Karpas-422 (cell line): ENCODE data around the gene MB21D2. TPM values are rescaled to one million over a fixed set of nuclear protein-coding genes. Genes with fewer than 3 reads are reported as not detected.
"Not testable (repeated sequence)": the region's sequence is repeated elsewhere in the genome, so short reads cannot be mapped to it uniquely, and the experiment has no call there.

Experiments used
- DNase-seq: peaks from one replicate; pipeline ENCODE4 v3.0.0-alpha.2; 2015
- H2AFZ ChIP-seq: fragments of 200-600 bp; sonication (generic); 2 replicates; pipeline ENCODE4 v1.6.1; 2014; ENCODE audit warnings: antibody characterized with exemption, low read length, mixed read lengths
- H3K27ac ChIP-seq: fragments of 200-600 bp; sonication (generic); 2 replicates; pipeline ENCODE4 v1.5.1; 2014; ENCODE audit warnings: mild to moderate bottlenecking, low read length, moderate library complexity
- H3K27me3 ChIP-seq: fragments of 200-600 bp; sonication (generic); 2 replicates; pipeline ENCODE4 v1.6.1; 2014; ENCODE audit warnings: low read length, mixed read lengths
- H3K36me3 ChIP-seq: fragments of 200-600 bp; sonication (generic); 2 replicates; pipeline ENCODE4 v1.6.1; 2014; ENCODE audit warnings: low read length, mixed read lengths; ENCODE audit not compliant: insufficient read depth
- H3K4me1 ChIP-seq: fragments of 200-600 bp; sonication (generic); 2 replicates; pipeline ENCODE4 v1.6.1; 2014; ENCODE audit warnings: mild to moderate bottlenecking, low read length, mixed read lengths
- H3K4me2 ChIP-seq: fragments of 200-600 bp; sonication (generic); 2 replicates; pipeline ENCODE4 v1.6.1; 2014; ENCODE audit warnings: low read length, low read depth, mild to moderate bottlenecking; ENCODE audit not compliant: poor library complexity, severe bottlenecking
- H3K4me3 ChIP-seq: fragments of 200-600 bp; sonication (generic); 2 replicates; pipeline ENCODE4 v1.5.1; 2014; ENCODE audit warnings: mild to moderate bottlenecking, antibody characterized with exemption, low read length, mixed read lengths
- H3K79me2 ChIP-seq: fragments of 200-600 bp; sonication (generic); 2 replicates; pipeline ENCODE4 v1.6.1; 2014; ENCODE audit warnings: mild to moderate bottlenecking, low read length, mixed read lengths
- H3K9ac ChIP-seq: fragments of 200-600 bp; sonication (generic); 2 replicates; pipeline ENCODE4 v1.6.0; 2014; ENCODE audit warnings: low read length
- H3K9me2 ChIP-seq: fragments of 200-600 bp; sonication (generic), shearing (Covaris generic); replicated peaks from 2 replicates; pipeline ENCODE4 v1.6.0; 2014; ENCODE audit warnings: mild to moderate bottlenecking, low read length, moderate library complexity; ENCODE audit not compliant: insufficient read depth
- H3K9me3 ChIP-seq: fragments of 300-700, 200-600 bp; sonication (generic); 2 replicates; pipeline ENCODE4 v1.6.1; 2014; ENCODE audit warnings: low read length, mixed read lengths
- H4K20me1 ChIP-seq: fragments of 200-600 bp; sonication (generic); 2 replicates; pipeline ENCODE4 v1.6.1; 2014; ENCODE audit warnings: mild to moderate bottlenecking, antibody characterized with exemption, low read length, low read depth; ENCODE audit not compliant: insufficient read depth
- total RNA-seq: library from RNA; depleted of rRNA; stranded (reverse); fragments of >200 nt; shearing (Covaris generic); gene quantifications from 2 replicates; pipeline ENCODE4 v1.2.3, GENCODE V29; 2014; ENCODE audit warnings: low replicate concordance

MB21D2 gene
- total RNA-seq, 1 experiment from 2014 or later, result not detected

DNA sequence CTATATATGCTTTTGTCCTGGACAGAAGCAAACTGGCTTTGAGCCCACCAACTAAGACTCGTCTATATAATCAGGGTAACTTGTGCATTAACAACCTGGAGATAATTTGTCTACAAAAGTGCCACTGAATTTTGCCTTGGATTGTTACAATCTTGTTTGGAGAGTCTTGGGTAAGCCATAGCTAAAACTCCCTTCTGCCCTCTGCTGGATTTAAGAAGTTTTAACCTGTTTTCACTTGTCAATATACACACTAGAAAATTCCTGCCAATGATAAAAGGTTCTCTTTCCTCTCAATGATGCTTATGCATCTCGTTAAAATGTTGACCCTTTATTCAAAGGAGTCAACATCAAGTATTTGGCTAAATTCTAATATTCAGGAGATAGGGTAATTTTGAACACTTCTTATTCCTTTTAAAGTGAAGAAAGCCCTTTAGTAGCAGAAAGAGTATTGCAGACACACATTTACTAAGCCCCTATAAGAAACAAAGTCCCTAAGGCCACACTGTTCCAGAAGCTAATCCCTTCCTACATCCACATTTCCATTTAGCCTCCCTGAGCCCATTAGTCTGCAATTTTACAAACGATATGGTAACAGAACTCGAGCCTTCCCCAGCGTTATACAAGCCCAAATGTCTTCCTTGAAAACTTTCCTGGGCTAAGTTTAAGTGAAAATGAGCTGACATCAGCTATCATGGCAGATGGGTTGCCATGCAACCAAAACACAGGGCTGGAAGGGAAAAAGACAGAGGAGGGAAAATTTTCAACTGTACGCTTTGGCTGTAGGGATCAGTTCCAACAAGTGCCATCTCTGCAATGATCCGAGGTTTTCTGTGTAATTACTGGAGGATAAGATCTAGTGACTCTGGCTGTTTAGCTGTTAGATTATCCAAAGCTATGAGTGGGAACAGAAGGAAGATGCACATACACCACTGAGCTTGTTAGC is 114.4 kb downstream of the MB21D2 start:
- Histone ChIP-seq H4K20me1 (no peaks in the 10 kb centered on the region), H3K27me3 (no peaks in the 10 kb centered on the region), H3K4me1 (peaks cover 2% of the 10 kb centered on the region; the same call in 1 of the 2 replicates), H3K36me3 (no peaks in the 10 kb centered on the region), H3K4me3 (no peak overlapping the region), H2AFZ (no peak overlapping the region), H3K9ac (no peak overlapping the region), H3K79me2 (no peaks in the 10 kb centered on the region), H3K9me3 (no peaks in the 10 kb centered on the region), H3K9me2 (no peaks in the 10 kb centered on the region), H3K27ac (no peak overlapping the region), H3K4me2 (no peak overlapping the region)
- peak; percentile 81 for DNase-seq

DNA sequence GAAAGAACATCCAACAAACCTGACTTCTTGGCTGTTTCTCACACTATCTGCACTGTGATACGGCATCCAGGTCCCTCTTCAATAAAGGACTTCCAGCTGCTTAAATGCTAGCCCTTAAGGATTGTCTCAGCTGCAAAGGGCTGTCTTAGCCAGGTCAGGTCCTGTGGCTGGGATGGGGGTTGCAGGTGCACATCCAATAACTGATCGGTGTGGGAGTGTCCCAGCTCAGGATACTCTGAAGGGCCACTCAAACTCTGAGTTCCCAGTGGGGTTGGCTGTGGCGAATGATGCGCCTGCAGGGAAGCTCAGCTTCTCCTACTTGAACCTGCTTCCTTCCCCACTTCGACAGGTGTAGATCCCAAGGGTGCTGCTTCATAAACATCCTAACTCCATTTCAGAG is 115.7 kb downstream of the MB21D2 start:
- no peak overlapping the region for H3K9ac ChIP-seq
- no peak overlapping the region for H2AFZ ChIP-seq
- H4K20me1 ChIP-seq, result no peaks in the 10 kb centered on the region
- no peaks in the 10 kb centered on the region for H3K36me3 ChIP-seq
- no peak for DNase-seq
- no peaks in the 10 kb centered on the region for H3K4me1 ChIP-seq
- no peak overlapping the region for H3K4me2 ChIP-seq
- no peaks in the 10 kb centered on the region for H3K9me2 ChIP-seq
- no peak overlapping the region for H3K4me3 ChIP-seq
- H3K27me3 ChIP-seq, result no peaks in the 10 kb centered on the region
- no peaks in the 10 kb centered on the region for H3K79me2 ChIP-seq
- no peak overlapping the region for H3K27ac ChIP-seq
- no peaks in the 10 kb centered on the region for H3K9me3 ChIP-seq

DNA sequence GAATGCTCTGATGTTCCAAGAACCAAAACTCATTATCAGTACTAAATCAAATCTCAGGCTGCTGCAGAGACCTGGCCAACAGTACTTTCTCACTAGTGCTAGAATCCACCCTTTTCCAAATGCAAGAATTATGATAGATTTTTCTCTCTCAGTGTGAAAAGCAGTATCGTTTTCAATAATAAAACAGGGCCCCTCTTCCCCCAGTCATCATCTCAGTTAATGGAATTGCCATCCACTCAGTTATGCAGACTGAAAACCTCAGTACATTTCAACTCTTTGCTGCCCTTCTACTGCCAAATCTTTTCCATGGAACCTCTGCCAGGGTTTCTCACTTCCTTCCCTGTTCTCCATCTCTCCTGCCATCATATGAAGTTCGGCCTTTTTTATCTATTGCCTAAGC is 117.9 kb downstream of the MB21D2 start:
- H3K9me2 ChIP-seq, result no peaks in the 10 kb centered on the region
- H3K79me2 ChIP-seq, result no peaks in the 10 kb centered on the region
- no peak overlapping the region for H3K9ac ChIP-seq
- no peaks in the 10 kb centered on the region for H3K4me1 ChIP-seq
- H3K9me3 ChIP-seq, result no peaks in the 10 kb centered on the region
- no peak overlapping the region for H3K4me3 ChIP-seq
- no peak overlapping the region for H3K27ac ChIP-seq
- no peaks in the 10 kb centered on the region for H3K27me3 ChIP-seq
- H3K36me3 ChIP-seq, result no peaks in the 10 kb centered on the region
- no peak for DNase-seq
- H4K20me1 ChIP-seq, result no peaks in the 10 kb centered on the region
- H2AFZ ChIP-seq, result no peak overlapping the region
- H3K4me2 ChIP-seq, result no peak overlapping the region

DNA sequence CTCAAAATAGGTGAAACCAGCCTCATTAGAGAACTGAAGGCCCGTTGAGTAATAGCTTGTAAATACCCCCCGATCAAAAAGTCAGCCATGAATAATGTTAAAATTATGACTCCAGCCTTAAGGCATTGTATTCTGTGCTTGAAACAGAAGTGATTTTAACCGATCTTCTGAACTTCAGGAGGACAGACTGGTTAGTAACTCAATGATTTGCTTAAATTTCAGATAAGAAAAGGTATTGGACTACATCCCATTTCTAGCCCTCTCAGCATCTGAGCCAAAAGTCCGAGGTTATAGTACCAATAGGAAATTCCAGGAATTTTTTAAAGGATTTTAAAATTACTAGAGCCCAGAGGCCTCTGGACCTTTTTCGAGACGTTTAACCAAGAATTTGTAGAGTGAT is 122.6 kb downstream of the MB21D2 start:
- H3K27me3 ChIP-seq, result no peaks in the 10 kb centered on the region
- H3K36me3 ChIP-seq, result no peaks in the 10 kb centered on the region
- no peaks in the 10 kb centered on the region for H4K20me1 ChIP-seq
- H3K9me3 ChIP-seq, result no peaks in the 10 kb centered on the region
- no peak overlapping the region for H2AFZ ChIP-seq
- H3K4me3 ChIP-seq, result no peak overlapping the region
- DNase-seq, result no peak
- H3K9ac ChIP-seq, result no peak overlapping the region
- H3K9me2 ChIP-seq, result no peaks in the 10 kb centered on the region
- H3K27ac ChIP-seq, result no peak overlapping the region
- H3K4me1 ChIP-seq, result no peaks in the 10 kb centered on the region
- no peak overlapping the region for H3K4me2 ChIP-seq
- H3K79me2 ChIP-seq, result no peaks in the 10 kb centered on the region

DNA sequence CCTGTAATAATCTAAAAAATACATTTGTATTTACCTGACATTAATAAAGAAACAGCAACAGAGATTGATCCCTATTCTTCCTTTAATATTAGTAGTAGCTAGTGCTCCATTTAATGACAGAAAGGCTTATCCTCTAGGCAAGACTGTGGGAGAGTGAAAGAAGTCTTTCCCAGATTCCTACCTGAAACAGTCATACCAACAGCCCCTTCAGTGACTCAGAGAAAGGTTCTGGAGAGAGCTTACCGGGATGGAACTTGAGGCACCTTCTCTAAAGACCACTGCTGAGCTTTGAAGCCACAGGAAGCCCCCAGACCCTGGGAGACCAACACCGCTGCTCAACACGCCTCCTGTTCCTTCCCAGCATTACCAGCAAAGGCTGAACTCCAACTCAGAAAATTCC is 123.4 kb downstream of the MB21D2 start:
- Histone ChIP-seq H2AFZ (no peak overlapping the region), H3K4me2 (no peak overlapping the region), H3K4me3 (no peak overlapping the region), H3K27me3 (no peaks in the 10 kb centered on the region), H3K9me2 (no peaks in the 10 kb centered on the region), H3K36me3 (no peaks in the 10 kb centered on the region), H3K79me2 (no peaks in the 10 kb centered on the region), H3K9me3 (no peaks in the 10 kb centered on the region), H3K4me1 (no peaks in the 10 kb centered on the region), H3K9ac (no peak overlapping the region), H3K27ac (no peak overlapping the region), H4K20me1 (no peaks in the 10 kb centered on the region)
- DNase-seq, result no peak

DNA sequence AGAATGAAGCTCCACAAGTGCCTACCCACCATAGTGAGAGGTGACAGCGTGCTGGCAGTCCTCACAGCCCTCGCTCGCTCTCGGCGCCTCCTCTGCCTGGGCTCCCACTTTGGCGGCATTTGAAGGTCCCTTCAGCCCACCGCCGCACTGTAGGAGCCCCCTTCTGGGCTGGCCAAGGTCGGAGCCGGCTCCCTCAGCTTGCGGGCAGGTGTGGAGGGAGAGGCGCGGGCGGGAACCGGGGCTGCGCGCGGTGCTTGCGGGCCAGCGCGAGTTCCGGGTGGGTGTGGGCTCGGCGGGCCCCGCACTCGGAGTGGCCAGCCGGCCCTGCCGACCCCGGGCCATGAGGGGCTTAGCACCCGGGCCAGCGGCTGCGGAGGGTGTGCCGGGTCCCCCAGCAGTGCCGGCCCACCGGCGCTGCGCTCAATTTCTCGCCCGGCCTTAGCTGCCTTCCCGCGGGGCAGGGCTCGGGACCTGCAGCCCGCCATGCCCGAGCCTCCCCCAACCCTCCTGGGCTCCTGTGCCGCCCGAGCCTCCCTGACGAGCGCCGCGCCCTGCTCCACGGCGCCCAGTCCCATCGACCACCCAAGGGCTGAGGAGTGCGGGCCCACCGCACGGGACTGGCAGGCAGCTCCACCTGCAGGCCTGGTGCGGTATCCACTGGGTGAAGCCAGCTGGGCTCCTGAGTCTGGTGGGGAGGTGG is 128.7 kb downstream of the MB21D2 start:
- H3K27ac ChIP-seq, H3K9me2 ChIP-seq, H4K20me1 ChIP-seq, H2AFZ ChIP-seq, H3K4me3 ChIP-seq, H3K4me2 ChIP-seq, DNase-seq, H3K9me3 ChIP-seq, H3K4me1 ChIP-seq, H3K36me3 ChIP-seq, H3K79me2 ChIP-seq, H3K27me3 ChIP-seq, H3K9ac ChIP-seq: not testable (repeated sequence)

DNA sequence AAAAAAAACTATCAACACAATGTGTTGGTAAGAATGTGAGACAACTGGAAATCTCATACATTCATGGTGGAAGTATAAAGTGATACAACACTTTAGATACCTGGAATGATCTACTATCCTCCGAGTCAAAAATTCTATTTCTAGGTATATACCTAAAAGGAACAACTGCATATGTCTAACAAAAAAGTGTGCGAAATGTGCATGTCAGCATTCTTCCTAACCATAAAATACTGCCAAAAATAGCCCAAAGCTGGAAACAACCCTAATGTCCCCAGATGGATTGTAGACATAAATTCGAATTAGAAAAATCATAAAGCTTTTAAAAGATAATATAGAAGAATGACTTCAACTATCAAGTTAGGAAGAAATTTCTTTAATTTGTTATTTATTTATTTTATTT is 139.1 kb downstream of the MB21D2 start:
- no peak for DNase-seq
- no peak overlapping the region for H2AFZ ChIP-seq
- no peaks in the 10 kb centered on the region for H3K9me2 ChIP-seq
- H3K4me1 ChIP-seq, result no peaks in the 10 kb centered on the region
- no peak overlapping the region for H3K4me2 ChIP-seq
- H3K27ac ChIP-seq, result no peak overlapping the region
- no peaks in the 10 kb centered on the region for H4K20me1 ChIP-seq
- no peaks in the 10 kb centered on the region for H3K9me3 ChIP-seq
- no peaks in the 10 kb centered on the region for H3K79me2 ChIP-seq
- no peaks in the 10 kb centered on the region for H3K36me3 ChIP-seq
- no peak overlapping the region for H3K9ac ChIP-seq
- no peaks in the 10 kb centered on the region for H3K27me3 ChIP-seq
- H3K4me3 ChIP-seq, result no peak overlapping the region

DNA sequence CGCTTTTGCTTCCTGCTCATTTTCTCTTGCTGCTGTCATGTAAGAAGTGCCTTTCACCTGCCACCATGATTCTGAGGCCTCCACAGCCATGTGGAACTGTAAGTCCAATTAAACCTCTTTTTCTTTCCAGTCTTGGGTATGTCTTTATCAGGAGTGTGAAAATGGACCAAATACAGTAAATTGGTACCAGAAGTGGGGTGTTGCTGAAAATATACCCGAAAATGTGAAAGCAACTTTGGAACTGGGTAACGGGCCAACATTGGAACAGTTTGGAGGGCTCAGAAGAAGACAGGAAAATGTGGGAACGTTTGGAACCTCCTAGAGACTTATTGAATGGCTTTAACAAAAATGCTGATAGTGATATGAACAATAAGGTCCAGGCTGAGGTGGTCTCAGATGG is 143.3 kb downstream of the MB21D2 start:
- H2AFZ ChIP-seq, H3K4me1 ChIP-seq, H3K36me3 ChIP-seq, H3K27ac ChIP-seq, H4K20me1 ChIP-seq, H3K9ac ChIP-seq, H3K4me2 ChIP-seq, H3K9me3 ChIP-seq, H3K79me2 ChIP-seq, H3K4me3 ChIP-seq, H3K9me2 ChIP-seq, H3K27me3 ChIP-seq, DNase-seq: not testable (repeated sequence)
